Measurements from ENCODE around the gene GNA15.
"Not testable (repeated sequence)": the region's sequence is repeated elsewhere in the genome, so short reads cannot be mapped to it uniquely, and the experiment has no call there.

Gene GNA15

GRCh38 chr19:3149526-3150505 is 14.0 kb downstream of the GNA15 start:
- DNase-seq (ENCODE audit: low spot score), result no peak

DNA sequence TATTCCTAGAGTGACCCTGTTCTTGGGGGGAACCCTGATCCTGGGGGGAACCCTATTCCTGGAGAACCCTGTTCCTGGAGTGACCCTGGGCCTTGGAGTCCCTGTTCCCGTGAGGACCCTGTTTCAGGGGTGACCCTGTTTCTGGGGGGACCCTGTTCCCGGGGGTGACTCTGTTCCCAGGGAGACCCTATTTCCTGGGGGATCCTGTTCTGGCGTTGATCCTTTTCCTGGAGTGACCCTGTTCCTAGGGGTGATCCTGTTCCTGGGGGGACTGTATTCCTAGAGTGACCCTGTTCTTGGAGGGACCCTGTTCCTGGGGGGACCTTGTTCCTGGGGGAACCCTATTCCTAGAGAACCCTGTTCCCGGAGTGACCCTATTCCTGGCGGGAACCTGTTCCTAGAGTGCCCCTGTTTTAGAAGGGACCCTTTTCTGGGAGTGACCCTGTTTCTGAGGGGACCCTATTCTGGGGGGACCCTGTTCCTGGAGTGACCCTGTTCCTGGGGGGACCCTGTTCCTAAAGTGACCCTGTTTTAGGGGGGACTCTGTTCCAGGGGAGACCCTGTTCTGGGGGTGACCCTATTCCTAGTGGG is 15.0 kb downstream of the GNA15 start:
- DNase-seq (ENCODE audit: low spot score), result no peak

DNA sequence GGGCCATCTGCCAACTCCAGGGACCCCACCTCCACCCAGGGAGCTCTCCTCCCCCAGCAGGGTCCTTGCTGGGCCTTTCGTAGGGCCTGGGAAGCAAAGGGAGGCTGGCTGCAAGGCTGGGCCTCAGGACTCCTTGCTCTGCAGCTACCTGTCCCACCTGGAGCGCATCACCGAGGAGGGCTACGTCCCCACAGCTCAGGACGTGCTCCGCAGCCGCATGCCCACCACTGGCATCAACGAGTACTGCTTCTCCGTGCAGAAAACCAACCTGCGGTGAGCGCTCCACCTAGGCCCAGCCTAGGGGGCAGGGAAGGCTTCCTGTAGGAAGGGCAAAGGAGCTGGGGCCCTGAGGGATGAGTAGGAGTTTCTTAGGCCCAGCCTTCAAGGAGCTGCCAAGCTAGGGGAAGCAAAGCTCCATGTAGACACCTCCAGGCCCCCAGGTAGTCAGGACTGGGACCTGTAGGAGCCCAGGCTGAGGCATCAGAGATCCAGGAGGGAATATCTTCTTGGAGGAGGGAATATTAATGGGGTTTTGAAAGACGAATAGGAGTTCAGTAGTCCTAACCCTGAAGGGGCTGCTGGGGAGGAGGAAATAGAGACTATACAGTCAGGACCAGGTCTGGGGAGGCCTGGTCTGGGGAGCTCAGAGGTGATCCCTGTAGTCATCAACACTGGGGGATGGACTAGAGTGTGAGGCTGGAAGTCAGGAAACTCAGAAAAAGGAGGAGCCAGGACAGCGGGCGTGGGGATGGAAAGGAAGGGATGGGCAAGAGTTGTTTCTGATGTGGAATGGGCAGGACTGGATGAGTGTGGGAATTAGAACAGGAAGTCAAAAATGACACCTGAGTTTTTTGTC is 16.0 kb downstream of the GNA15 start:
- no peak for DNase-seq (ENCODE audit: low spot score)

- DNase-seq (ENCODE audit: low spot score), result no peak
Observed at GRCh38 chr19:3152419-3152780, 16.6 kb downstream of the GNA15 start.

DNA sequence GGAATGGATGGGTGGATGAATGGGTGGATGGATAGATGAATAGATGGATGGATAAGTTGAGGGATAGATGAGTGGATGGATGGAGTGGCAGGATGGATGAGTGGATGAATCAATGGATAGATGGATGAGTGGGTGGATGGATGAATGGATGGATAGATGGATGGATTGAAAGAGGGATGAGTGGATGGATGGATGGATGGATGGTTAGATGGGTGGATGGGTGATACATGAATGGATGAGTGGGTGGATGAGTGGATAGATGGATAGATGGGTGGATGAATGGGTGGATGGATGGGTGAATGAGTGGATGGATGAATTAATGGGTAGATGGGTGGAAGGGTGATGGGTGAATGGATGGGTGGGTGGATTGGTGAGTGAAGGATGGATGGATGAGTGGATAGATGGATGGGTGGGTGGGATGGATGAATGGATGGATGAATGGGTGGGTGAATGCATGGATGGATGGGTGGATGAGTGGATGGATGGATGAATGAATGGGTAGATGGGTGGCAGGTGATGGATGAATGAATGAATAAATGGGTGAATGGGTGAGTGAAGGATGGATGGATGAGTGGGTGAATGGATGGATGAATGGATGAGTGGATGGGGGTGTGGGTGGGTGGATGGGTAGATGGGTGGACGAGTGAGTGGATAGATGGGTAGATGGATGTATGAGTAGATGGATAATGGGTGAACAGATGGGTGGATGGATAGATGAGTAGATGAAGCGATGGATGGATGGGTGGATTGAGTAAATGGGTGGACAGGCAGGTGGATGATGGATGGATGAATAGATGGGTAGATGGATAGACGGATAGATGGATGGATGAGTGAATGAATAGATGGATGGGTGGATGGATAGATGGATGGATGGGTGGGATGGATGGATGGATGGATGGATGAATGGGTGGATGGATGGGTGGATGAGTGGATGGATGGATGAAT is 17.7 kb downstream of the GNA15 start:
- no peak for DNase-seq (ENCODE audit: low spot score)

- DNase-seq (ENCODE audit: low spot score), result not testable (repeated sequence)
Observed at GRCh38 chr19:3154447-3154846, 18.6 kb downstream of the GNA15 start.

DNA sequence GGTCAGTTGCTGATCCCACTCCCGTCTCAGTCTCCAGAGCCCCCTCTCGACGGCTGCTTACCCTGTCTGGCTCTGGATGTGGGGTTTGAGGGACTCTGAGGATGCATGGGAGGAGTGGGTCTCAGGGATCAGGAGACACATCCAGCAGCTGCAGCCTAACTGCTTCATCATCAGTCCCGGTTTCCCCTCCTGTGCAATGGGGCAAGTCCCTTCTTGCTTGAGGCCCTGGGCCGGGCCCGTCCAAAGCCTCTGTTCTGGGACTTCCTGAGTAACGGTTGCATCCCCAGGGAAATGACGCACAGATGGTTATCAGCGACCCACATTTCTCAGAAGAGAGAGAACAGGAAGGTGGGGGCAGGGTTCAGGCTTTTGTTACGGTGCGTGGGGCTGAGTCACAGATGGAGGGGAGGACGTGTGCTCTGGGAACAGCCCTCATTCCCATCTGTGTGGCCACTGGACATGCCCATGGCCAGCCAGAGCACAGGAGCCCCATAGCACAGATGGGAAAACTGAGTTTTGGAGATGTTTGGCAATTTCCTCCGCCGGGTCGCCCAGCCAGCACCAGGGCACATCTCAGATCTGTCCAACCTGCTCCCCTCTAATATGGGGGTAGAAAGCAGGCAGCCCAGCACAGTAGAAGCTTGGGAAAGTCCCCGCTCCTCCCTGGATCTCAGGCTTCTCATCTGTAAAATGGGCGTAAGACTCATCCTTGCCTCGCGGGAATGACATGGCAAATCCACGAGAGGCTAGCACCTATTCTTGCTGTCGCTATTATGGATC is 19.3 kb downstream of the GNA15 start:
- no peak for DNase-seq (ENCODE audit: low spot score)

DNA sequence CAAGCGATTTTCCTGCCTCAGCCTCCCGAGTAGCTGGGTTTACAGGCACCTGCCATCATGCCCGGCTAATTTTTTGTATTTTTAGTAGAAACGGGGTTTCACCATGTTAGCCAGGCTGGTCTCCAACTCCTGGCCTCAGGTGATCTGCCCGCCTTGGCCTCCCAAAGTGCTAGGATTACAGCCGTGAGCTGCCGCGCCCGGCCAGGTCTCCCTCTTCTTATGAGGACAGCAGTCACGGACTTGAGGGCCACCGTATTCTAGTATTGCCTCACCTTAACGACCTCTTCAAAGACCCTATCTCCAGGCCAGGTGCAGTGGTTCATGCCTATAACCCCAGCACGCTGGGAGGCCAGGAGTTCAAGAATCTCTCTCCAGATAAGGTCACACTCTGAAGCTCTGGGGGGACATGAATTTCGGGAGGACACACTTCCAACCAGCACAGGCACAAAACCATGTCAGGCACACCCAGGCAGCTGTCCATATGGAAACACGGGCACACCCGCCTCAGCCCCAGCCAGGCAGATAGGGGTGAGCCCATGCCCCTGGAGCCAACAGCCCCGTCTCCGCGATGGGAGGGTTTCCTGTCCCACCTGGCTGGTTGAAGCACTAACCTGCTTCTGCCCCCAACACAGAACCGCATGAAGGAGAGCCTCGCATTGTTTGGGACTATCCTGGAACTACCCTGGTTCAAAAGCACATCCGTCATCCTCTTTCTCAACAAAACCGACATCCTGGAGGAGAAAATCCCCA is 21.4 kb downstream of the GNA15 start:
- no peak for DNase-seq (ENCODE audit: low spot score)

DNA sequence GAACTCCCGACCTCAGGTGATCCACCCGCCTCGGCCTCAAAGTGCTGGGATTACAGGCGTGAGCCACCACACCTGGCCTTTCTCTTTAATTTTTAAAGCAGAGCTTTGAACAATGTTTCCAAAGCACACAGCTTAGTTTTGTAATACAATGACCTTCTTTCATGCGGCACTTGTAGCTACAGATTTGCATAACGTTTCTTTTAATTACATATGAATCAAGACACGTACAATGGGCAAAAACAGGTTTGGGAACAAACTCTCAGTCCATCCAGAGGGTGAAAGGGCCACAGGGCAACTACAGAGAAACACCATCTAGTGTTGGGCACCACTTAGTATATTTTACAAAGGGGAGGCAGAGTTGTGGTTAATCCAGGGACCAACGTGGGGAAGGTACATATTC is 23.7 kb downstream of the GNA15 start:
- DNase-seq (ENCODE audit: low spot score), result no peak

DNA sequence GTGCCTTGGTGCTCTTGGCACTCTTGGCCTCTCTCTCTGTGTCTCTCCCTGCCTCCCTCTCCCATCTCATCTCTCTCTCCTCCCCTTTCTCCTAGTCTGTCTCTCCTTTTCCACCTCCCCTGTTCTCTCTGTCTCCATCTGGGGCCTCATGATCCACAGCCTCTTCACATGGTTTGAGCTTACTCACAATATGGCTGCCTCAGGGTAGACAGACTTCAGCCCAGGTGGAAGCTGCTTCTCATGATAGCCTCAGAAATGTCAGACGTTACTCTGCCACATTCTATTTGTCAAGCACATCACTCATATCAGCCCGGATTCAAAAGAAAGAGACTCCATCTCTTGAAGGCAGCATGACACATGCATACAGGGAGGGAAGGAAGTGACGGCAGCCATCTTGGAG is 24.4 kb downstream of the GNA15 start:
- DNase-seq (ENCODE audit: low spot score), result no peak

DNA sequence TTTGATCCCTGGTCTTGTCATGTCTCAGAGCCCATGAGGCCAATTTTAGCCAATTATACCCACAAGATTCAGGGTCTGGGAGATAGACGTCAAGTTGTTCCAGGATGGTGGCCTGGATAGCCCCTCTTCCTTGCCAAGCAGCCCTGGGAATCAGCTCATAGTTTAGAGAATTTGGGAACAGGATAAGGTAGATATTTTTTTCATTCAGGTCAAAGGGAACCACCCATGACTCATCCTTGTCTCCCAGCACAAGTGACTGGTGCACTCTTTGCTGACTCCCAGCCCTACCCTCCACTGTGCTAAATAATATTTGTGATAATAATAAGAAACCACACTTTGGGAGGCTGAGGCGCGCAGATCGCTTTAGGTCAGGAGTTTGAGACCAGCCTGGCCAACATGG is 25.6 kb downstream of the GNA15 start:
- no peak for DNase-seq (ENCODE audit: low spot score)

DNA sequence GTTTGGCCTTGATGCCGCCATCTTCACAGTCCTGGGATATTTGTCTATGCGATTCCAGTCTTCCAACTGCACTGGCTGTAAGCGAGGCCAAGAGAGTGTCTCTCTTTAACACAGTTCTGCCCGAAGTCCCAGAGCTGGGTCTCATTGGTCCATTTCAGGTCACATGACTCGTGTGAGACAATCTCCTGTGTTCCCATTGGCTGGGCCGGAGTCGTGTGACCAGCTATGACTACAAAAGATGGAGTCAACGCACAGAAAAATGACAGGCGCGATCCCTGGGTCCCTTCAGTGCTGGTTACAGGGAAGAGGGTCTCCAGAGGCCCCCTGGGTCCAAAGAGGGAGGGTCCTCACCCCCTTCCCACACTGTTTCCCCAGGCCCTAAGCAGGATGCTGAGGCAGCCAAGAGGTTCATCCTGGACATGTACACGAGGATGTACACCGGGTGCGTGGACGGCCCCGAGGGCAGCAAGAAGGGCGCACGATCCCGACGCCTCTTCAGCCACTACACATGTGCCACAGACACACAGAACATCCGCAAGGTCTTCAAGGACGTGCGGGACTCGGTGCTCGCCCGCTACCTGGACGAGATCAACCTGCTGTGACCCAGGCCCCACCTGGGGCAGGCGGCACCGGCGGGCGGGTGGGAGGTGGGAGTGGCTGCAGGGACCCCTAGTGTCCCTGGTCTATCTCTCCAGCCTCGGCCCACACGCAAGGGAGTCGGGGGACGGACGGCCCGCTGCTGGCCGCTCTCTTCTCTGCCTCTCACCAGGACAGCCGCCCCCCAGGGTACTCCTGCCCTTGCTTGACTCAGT is 26.8 kb downstream of the GNA15 start:
- DNase-seq (ENCODE audit: low spot score), result no peak

DNA sequence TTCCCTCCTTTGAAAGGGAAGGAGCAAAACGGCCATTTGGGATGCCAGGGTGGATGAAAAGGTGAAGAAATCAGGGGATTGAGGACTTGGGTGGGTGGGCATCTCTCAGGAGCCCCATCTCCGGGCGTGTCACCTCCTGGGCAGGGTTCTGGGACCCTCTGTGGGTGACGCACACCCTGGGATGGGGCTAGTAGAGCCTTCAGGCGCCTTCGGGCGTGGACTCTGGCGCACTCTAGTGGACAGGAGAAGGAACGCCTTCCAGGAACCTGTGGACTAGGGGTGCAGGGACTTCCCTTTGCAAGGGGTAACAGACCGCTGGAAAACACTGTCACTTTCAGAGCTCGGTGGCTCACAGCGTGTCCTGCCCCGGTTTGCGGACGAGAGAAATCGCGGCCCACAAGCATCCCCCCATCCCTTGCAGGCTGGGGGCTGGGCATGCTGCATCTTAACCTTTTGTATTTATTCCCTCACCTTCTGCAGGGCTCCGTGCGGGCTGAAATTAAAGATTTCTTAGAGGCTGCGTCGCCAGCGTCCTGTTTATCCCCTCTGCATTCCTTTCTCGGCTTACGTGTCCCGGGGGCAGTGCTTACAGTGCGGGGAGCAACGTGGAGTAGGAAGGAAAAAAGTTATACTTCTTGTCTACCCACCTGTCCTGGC is 27.5 kb downstream of the GNA15 start:
- DNase-seq (ENCODE audit: low spot score), result peak; percentile 81

DNA sequence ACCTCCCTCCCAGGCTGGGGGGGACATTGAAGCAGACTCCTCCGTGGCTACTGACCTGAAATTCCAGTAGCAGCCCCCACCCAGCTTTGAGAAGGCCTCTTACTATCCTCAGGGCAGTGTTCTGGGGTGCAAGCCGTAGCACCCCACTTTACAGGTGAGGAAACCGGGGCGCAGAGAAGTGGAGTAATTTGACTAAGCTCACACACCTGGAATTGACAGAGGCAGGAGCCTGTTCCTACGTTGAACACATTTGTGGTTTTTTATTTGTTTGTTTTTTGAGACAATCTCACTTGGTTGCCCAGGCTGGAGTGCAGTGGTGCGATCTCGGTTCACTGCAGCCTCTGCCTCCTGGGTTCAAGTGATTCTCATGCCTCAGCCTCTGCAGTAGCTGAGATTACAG is 28.1 kb downstream of the GNA15 start:
- no peak for DNase-seq (ENCODE audit: low spot score)

- peak; percentile 44 for DNase-seq (ENCODE audit: low spot score)
Observed at GRCh38 chr19:3167533-3168272, 31.9 kb downstream of the GNA15 start.

DNA sequence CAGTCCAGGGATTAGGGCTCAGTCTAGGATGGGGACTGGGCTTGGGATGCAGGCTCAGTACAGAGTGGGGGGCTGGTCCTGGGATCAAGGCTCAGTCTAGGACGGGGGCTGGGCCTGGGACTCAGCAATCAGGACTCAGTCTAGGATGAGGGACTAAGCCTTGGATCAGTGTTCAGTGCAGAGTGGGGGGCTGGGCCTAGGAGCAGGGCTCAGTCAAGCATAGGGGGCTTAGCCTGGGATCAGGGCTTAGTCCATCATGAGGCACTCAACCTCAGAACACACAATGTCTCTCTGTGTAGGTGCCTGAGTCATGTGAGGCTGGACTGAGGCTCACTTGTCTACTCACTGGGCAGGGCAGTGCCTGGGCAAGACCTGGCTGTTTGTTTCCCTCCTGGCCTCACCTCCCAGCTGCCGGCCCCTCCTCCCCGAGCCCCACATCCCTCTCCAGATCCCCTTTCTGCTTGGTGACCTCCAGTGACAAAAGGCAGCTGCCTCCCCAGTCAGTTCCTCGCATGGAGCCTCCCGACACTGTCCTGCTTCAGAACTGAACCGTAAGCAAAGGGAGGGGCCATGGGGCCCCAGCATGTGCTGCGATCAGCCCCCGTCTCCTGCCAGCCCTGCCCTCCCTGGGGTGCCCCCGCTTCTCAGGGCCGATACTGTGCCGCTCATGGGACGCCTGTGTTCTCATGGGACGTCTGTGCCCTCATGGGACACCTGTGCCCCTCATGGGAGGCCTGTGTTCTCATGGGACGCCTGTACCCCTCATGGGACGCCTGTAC is 36.2 kb downstream of the GNA15 start:
- DNase-seq (ENCODE audit: low spot score), result no peak

GRCh38 chr19:3172673-3173000 is 36.8 kb downstream of the GNA15 start:
- not testable (repeated sequence) for DNase-seq (ENCODE audit: low spot score)
